GM19463 (cell line): ENCODE data around the gene XAGE3.
"Not testable (repeated sequence)": the region's sequence is repeated elsewhere in the genome, so short reads cannot be mapped to it uniquely, and the experiment has no call there.

Source experiments
- ATAC-seq: cut with Tn5 transposase; IDR thresholded peaks from one replicate; pipeline ENCODE4 v1.9.1; 2021; ENCODE audit warnings: mild to moderate bottlenecking, moderate library complexity; ENCODE audit not compliant: unreplicated experiment

Gene XAGE3, protein sequence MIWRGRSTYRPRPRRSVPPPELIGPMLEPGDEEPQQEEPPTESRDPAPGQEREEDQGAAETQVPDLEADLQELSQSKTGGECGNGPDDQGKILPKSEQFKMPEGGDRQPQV

DNA sequence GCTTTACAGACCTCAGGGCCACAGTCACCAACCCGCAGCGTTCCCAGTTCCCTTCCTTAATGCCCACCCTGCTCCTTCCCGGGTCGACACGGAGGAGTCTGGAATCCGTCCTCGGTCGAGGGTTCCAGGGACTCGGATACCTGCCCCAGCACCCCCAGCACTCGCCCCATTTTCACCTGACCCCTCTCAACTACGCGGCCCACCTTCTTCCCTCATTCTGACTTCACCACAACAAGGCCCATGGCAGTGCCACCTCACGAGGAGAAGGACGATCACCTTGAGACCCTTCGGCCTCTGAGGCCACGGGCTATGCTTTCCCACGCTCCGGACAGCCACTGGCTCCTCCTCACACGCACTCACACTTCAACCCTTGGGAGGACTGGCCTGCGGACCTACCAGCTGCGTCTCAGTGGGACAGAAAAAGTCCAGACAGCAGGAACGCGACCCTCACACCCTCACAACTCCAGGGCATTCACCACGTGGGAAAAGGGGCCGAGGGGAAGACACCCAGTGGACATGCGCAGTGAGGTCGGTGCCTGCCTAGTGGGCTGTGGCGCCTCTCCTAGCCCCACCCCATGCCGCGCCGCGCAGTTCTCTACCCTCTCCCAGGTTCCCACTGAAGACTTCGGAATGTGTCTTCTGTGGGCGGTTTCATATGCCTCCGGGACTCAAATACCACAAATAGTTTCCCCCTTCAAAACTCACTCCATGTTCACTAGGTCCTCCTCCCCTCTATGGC, at the start of gene XAGE3:
TSS of gene XAGE3 (minus strand) at position 474 of the 739 bp plus-strand sequence. CDS start 950 bp downstream, outside the sequence.
- ATAC-seq, result no peak

DNA sequence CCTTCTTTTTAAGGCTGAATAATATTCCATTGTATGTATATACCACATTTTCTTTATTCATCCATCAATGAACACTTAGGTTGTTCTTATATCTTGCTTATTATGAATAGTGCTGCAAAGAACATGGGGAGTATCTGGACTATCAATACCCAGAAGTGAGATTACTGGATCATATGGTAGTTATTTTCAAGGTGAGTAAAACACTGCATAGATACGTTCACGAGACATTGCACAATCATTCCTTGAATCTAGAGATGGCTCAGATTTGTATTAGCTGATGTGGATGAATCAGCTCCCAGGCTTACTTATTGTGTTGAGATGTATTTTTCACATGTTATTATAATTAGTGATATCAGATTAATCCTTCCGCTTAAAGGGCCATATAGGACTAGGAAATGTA, 46.8 kb upstream of the XAGE3 start:
- ATAC-seq, result not testable (repeated sequence)

DNA sequence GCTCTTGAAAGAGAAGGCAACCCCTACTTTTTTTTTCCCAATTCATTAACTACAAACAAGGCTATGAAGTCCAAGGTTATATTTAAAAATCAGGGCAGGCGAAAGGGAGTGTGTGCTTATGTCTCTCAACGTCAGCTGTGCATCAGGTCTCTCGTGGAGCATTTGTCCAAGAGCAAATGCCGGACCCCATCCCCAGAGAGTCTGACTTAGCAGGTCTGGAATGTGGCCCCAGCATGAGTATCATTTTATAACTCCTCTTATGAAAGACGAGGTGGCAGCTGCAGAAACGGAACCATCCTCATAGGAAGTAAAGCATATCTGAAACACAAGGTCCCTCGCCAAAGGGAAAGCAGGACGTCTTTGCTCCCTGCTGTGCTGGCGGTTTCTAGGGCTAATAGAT, 45.8 kb upstream of the XAGE3 start:
- not testable (repeated sequence) for ATAC-seq

DNA sequence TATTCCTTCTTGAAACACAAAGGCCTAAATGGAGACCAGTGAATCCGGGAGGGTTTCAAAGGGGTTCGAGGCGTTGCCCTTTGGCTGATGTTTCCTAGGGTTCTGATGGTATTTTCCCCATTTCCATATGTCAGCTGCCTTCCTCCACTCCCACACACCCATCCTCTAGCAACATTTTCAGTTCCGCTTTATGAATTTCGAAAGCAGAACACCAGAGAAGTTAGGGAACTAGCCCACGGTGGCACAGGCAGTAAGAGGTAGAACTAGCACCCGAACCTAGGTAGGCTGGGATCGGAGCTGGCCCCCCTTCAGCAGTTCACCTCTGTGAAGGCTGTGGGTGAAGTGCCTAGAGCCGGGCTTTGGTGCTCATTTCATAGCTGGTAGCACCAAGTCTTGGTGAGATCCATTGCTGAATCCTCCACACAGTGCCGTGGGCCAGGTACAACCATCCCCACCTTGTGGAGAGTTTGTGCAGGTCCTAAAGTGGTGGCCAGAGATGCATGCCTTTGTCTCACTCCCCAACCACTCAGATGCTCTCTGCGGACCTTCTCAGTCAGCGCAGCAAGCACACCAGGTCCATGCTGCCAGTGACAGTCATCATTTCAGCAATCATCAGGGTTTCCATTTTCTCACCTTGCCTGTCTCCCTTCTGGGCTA, 41.6 kb upstream of the XAGE3 start:
- ATAC-seq, result not testable (repeated sequence)

DNA sequence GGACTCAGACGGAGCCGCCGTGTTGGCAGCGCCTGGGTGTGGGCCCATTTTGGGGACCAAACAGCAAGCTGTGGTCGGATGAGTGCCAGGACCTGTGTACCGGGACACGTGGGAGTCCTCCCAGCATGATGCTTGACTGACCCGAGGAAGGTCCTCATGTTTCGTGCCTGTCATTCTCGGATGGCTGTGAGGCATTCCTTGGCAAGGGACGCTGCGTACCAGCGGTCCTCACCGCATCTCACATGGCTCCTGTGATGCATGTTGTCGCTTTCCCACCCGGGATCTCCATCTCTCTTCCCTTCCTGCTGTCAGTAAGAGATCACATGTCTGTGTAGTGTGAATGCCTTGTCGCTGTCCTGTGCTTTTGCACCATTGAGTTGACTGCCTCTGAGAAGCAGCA, 40.0 kb upstream of the XAGE3 start:
- not testable (repeated sequence) for ATAC-seq

DNA sequence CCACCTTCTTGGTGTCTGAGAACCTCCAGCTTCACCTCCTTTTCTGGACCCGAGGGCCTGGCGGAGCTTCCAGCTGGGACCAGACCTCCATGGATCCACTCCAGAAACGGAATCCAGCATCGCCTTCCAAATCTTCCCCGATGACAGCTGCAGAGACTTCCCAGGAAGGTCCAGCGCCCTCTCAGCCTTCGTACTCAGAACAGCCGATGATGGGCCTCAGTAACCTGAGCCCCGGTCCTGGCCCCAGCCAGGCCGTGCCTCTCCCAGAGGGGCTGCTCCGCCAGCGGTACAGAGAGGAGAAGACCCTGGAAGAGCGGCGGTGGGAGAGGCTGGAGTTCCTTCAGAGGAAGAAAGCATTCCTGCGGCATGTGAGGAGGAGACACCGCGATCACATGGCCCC, 39.3 kb upstream of the XAGE3 start:
- not testable (repeated sequence) for ATAC-seq

DNA sequence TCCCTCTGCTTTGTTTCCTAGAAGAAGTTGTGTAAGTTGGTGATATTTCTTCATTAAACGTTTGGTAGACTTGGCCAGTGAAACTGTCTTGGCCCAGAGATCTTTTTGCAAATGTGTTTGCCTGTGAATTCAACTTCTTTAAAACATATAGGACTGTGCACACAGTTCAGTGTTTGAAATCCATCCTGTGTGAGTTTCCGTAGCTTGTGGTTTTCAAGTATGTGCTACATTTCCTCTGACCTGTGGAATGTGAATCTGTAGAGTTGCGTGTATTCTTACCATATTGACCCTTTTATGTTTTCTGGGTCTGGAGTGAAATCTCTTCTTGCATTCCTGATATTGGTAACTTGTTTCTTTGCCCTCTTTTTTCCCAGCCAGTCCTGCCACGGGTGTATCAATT, 38.2 kb upstream of the XAGE3 start:
- ATAC-seq, result not testable (repeated sequence)

DNA sequence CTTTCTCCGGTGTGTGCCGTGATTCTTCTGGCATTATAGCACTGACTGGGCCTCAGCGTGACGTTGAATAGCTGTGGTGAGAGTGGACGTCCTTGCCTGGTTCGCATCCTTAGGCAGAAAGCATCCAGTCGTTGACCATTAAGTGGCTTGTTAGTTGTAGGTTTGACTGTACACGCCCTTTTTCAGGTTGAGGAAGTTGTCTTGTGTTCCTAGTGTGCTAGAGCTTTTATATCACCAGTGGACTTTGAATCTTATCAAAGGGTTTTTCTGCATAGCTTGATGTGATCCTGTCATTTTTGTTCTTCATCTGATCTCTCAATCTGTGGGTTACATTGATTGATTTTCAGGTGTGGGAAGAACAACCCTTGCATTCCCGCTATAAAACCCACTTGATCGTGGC, 37.6 kb upstream of the XAGE3 start:
- not testable (repeated sequence) for ATAC-seq

DNA sequence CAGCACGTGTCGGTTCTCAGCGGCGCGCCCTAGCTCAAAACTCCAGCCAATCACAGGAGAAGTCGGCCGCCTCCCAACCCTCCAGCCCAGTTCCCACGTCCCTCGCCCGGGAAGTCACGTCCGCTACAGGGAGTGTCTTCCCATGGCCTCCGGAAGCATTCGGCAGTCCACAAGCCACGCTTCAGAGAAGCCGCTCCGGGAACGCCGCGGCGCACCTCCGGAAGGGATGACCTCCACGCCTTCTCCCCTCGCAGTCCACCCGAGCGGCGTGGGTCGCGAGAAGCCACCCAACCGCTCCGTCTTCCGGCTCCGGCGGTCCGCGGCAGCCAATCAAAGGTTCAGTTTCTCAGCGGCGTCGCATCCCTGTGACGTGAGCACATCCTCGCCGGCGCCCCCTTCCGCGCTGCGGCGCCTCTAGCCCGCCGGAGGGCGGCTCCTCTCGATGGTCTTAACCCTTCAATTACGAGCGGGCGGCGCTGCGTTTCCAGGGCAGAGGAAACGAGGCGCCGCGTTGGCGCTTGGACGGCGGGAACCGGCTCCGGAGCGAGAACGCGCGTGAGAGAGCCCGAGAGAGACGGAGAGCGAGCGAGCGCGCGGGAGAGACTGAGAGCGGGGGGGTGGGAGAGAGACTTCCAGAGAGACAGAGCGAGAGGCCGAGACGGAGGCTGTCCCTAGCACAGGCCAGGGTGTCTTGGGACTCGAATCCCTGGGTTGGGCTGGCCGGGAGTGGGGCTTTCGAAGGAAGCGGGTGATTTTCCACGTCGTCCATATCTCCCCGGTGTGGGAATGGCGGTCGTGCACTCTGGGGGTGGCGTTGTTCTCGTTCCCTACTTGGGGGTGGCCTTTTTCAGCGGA, 29.2 kb upstream of the XAGE3 start, which contains the start of gene FAM156B:
TSS of gene FAM156B (plus strand) at position 476 of the 855 bp plus-strand sequence. CDS start 9,896 bp downstream, outside the sequence.
- ATAC-seq, result peak; percentile 83

DNA sequence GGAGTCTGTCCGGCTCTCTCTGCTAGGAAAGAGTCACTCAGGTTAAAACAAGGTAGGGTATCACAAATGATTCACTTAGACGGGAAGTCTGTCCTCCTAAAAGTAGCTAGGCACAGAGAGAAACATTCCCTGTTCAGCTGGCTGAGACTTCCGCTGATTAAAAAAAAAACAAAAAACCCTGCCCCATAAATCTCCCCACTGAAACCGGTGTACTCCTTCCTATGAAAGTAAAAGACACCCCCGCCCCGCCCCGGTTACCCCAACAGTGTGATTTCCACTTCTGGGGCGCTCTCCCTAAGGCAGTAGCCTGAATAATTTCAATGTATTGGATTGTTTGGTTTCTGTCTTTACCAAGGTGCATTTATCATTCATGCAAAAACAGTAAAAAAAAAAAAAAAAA, 28.6 kb upstream of the XAGE3 start:
- peak; percentile 1 for ATAC-seq

DNA sequence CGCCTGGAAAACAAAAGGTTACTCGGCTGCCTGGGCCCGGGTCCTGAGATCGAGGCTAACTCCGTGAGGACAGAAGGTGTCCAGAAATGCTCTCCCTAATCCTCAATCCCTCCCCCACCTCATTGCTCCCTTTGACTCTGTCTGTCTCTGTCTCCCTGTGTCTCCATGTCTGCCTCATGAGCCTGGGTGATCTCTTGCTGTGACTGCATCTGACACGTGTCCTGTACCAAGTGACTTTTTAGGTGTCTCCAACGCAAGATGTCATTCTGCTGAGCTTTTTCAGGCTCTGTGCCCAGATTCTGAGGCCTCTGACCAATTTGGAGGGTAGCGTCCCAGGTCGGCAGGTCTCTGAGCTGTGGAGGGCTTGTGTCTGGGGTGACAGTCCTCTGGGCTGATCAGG, 20.2 kb upstream of the XAGE3 start:
- not testable (repeated sequence) for ATAC-seq

DNA sequence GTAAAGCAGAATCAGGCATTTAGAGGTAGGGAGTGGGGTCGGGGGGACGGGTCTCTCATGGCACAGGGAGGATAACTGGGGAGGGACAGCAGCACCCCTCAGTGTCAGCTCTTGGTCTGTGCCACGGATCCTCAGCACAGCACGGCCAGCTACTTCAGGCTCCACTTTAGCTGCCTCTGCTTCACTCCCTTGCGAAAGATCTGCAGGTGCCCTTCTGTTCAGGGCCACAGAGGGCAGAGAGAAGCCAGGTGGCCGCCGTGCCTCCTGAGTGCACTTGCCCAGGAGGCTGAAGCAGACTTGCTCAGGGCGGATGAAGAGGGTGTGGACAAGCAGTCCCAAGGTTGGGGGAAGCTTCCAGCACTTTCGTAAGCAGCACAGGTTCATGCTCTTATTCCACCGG, 19.6 kb upstream of the XAGE3 start:
- not testable (repeated sequence) for ATAC-seq

DNA sequence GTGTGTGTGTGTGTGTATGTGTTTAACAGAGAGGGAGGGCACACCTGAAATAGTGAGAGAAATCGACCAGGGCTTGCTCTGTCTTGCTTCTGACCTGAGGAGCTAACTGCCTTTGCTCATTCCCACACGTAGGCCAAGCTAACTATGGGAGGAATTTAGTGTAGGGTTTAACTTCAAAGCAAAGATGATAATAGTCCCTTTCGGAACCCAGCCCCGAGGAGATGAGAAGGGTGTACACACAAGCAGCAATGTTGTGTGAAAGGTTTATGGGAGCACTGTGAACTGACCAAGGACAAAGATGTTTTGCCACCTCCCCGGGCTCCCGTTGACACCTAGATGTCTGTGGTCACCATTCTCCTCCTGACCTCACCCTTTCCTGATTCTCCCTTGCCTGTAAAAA, 8.5 kb upstream of the XAGE3 start:
- not testable (repeated sequence) for ATAC-seq

DNA sequence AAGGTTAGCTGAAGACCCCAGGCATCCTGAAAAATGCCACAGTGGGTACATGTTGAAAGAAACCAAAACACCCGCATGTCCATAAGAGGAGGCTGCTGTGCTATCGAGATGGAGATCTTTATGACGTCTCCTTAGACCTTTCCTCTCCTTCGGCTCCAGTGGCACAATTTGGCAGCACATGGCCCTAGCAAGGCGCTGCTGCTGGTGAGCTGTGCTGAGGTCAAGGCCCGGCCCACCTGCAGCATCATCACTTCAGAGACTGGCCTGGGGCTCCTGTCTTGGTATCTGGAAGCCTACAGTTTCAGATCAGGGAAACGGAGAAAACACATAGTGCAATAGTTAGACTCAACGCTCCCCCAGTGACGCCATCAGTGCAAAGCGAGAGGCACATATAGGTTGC, 7.6 kb upstream of the XAGE3 start:
- ATAC-seq, result not testable (repeated sequence)

DNA sequence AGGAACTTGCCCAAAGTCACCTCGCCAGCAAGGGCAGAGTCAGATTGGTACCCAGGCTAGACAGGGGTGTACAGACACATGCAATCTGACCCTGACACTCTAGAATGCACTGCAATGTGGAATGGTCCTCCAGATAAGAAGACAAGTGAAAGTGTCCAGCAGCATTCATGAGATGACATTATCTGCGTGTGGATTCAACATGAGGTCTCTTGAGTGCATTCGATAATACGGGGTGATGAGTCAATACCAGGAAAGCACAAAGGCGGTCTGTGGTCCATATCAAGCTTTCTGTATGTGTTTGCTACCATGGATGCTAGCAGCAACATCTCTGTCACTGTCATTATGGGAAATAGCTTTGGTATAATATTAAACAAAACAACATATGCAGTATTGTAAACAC, 6.8 kb upstream of the XAGE3 start:
- no peak for ATAC-seq

DNA sequence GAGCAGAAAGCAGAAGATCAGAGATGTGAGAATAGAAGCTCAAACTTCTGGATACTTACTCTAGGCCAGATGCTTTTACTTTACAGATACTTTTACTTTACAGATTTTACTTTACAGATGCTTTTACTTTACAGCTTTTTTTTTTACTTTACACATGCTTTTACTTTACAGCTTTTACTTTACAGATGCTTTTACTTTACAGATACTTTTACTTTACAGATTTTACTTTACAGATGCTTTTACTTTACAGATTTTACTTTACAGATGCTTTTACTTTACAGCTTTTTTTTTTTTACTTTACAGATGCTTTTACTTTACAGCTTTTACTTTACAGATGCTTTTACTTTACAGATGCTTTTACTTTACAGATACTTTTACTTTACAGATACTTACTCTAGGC, 5.9 kb upstream of the XAGE3 start:
- not testable (repeated sequence) for ATAC-seq

DNA sequence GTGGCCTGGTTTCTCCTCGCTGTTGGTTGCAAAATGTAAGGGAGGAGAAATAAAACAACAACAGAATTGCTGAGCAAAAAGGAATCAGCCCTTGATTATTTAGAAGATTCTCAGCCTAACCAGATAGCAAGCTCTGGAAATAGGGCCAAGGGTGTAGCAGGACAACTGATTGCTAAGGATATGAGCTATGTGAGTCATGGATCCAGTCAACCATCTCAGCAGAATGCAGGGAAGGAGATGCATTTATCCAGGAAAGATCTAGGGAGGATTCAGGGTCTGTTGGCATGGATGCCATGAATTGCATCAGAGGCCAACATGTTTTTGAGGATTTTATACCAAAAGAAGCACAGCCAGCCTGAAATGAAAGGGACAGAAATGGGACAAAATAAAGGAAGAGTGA, 2.2 kb upstream of the XAGE3 start:
- ATAC-seq, result no peak

DNA sequence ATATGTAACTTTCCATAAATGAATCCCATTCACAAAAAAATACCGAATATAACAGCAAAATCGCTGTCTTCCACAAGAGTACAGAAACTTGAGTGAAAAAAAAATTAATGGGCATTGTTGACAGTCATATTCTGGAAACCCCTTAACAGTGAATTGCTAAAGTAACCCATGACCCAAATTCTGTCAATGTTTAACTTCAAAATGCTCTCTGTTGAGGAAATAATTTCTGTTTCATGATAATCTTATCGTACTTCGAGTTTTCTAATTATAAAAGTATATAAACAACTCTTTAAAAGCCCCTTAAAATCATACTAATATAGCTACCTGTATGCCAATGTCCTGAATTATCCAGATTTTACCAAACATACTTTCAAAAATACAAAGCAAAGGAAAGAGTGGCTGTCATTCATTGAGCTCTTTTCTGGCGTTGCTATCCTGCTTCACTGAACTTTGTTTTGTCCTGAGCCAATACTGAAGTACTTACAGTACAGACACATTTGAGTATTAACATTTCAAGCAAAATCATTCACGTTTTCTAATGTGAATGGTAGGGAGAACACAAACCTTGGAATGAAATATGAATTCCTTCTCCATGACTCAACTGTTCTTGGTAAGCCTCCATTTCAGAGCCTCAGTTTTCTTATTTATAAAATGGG, 2.4 kb downstream of the XAGE3 start:
- ATAC-seq, result no peak

DNA sequence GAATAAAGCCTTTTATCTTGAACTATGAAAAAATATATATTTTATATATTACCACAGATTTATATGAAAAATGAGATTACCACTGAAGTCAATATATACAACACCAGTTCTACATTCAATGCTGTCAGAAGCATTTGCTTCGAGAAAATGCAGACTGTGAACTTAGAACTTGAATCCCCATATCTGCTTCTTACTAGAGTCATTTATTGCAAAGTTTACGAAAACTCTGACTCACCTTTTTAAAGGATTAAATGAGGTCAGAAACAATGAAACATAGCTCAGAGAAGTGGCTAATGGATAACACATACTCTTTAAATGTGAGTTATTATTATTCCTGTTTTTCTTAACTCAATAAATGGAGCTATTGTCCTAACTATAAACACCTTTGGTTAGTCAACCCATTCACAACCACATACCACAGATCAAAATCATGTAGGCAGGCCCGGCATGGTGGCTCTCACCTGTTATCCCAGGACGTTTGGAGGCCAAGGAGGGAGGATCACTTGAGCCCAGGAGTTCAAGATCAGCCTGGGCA, 10.8 kb downstream of the XAGE3 start:
- ATAC-seq, result not testable (repeated sequence)

DNA sequence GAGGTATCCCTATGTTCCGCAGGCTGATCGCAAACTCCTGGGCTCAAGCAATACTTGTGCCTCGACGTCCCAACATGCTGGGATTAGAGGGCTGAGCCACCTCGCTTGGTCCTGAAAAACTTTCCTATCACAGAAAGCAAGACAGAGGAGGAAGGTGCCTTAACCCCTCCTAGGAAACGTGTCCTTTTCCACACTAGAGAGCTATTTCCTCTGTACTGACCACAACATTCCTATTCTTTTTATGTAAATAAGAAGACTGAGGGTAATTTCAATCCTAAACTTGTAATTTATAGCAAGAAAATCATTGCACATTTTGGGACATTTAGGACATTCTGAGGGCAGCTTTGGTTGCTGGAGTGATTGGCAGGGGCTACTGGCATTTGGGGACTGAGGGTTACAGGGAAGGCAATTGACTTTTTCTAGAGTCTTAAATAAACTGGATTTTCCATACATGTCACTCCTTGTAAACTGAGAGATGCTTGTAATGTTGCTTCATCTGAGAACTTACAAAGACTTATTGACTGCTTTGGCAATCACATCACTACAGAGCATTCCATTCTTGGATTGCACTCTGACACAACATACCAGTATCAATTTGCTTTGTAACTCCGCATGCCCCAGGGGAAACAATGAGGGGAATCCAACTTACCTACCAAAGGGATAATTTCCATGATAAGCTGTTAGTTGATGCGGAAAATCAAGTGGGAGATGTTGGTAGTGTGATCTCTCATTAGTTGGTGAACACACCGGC, 15.6 kb downstream of the XAGE3 start:
- ATAC-seq, result no peak
